HCT116 (cell line): Measurements from ENCODE around the gene ITGA2B. TPM values are rescaled to one million over a fixed set of nuclear protein-coding genes. Genes with fewer than 3 reads are reported as not detected.

Experiments used
- ATAC-seq: fragments of 200-7000 bp; cut with Tn5 transposase; 2 replicates; pipeline ENCODE4 v1.9.1; 2020; ENCODE audit warnings: mild to moderate bottlenecking, moderate library complexity
- BruUV-seq: library from RNA; stranded (reverse); fragments of 400-500 nt; replicated peaks from 2 replicates; lab custom pipeline; 2021; lab: Mats Ljungman, UMichigan
- CTCF ChIA-PET: fragments of 300-600 bp; sonication (Branson Sonifier 250); formaldehyde crosslinking; loops from one replicate; lab custom pipeline; 2021; ENCODE audit warnings: antibody characterized with exemption; lab: Charles Lee
- POLR2A ChIA-PET: fragments of 300-600, 350-600 bp; sonication (Branson Sonifier 250); formaldehyde crosslinking; loops from one replicate; lab custom pipeline; 2021; ENCODE audit warnings: antibody characterized with exemption; lab: Charles Lee
- RAD21 ChIA-PET, 2 experiments: fragments of 300-600 bp; sonication (Branson Sonifier 250); formaldehyde crosslinking; loops; one replicate each; lab custom pipeline; 2023; ENCODE audit warnings: low total read pairs in 2 of 2; ENCODE audit not compliant: uncharacterized antibody in 2 of 2, unreplicated experiment in 2 of 2, low non-redundant PET in 1 of 2; lab: Charles Lee
- DNase-seq: peaks from one replicate; pipeline ENCODE4 v3.0.0-alpha.2; 2010; ENCODE audit warnings: low read depth, low spot score
- H2AFZ ChIP-seq: fragments of 200-600 bp; shearing (Covaris generic), sonication (generic); 2 replicates; pipeline ENCODE4 v1.6.1; 2017; ENCODE audit warnings: low read depth, mixed run types, mixed read lengths, antibody characterized with exemption, low read length; ENCODE audit not compliant: poor library complexity, severe bottlenecking
- H3K27ac ChIP-seq: 2 replicates; pipeline ENCODE4 v1.5.1; 2012; ENCODE audit warnings: low read depth, low read length
- H3K27me3 ChIP-seq: fragments of 200-600 bp; sonication (generic); 2 replicates; pipeline ENCODE4 v1.6.1; 2016; ENCODE audit warnings: mixed run types, low read length, mixed read lengths; ENCODE audit not compliant: insufficient read depth
- H3K36me3 ChIP-seq, 2 experiments: fragments of 200-500 bp in 1 of 2; fragments of 200-600 bp in 1 of 2; sonication (Bioruptor generic) in 1 of 2; sonication (generic) in 1 of 2; 2 replicates each; pipeline versions ENCODE4 v1.5.1 to v1.6.1; 2014 to 2016; ENCODE audit warnings: low read length in 2 of 2, inconsistent platforms in 1 of 2, mixed read lengths in 1 of 2, mixed run types in 1 of 2; ENCODE audit not compliant: insufficient read depth in 2 of 2, control insufficient read depth in 1 of 2
- H3K4me1 ChIP-seq, 2 experiments: fragments of 200-600 bp in 1 of 2; sonication (generic) in 1 of 2; 2 replicates each; pipeline versions ENCODE4 v1.5.1 to v1.6.1; 2012 to 2017; ENCODE audit warnings: low read length in 2 of 2, inconsistent platforms in 1 of 2, mild to moderate bottlenecking in 1 of 2, mixed read lengths in 1 of 2, mixed run types in 1 of 2, moderate library complexity in 1 of 2; ENCODE audit not compliant: insufficient read depth in 2 of 2, control insufficient read depth in 1 of 2
- H3K4me2 ChIP-seq: fragments of 200-600 bp; sonication (generic); 2 replicates; pipeline ENCODE4 v1.6.1; 2017; ENCODE audit warnings: mixed run types, low read length, mixed read lengths
- H3K4me3 ChIP-seq, 2 experiments: fragments of 200-600 bp in 1 of 2; sonication (generic) in 1 of 2; replicated peaks in 1 of 2; 2 replicates each; pipeline ENCODE4 v1.5.1; 2011 to 2016; ENCODE audit warnings: low read length in 2 of 2, control low read depth in 1 of 2, low read depth in 1 of 2, mild to moderate bottlenecking in 1 of 2, mixed read lengths in 1 of 2, mixed run types in 1 of 2
- H3K79me2 ChIP-seq: fragments of 200-600 bp; sonication (generic); 2 replicates; pipeline ENCODE4 v1.6.1; 2017; ENCODE audit warnings: mild to moderate bottlenecking, mixed run types, low read length, moderate library complexity, mixed read lengths; ENCODE audit not compliant: insufficient read depth
- H3K9ac ChIP-seq: fragments of 200-600 bp; sonication (generic); 2 replicates; pipeline ENCODE4 v1.6.1; 2016; ENCODE audit warnings: low read length, mixed read lengths
- H3K9me2 ChIP-seq: fragments of 200-600 bp; sonication (generic), shearing (Covaris generic); 2 replicates; pipeline ENCODE4 v1.6.1; 2017; ENCODE audit warnings: mixed run types, mild to moderate bottlenecking, moderate library complexity; ENCODE audit not compliant: insufficient read depth
- H3K9me3 ChIP-seq, 2 experiments: fragments of 200-500 bp in 1 of 2; fragments of 200-600 bp in 1 of 2; sonication (Bioruptor generic) in 1 of 2; sonication (generic) in 1 of 2; 2 replicates each; pipeline ENCODE4 v1.6.1; 2014 to 2017; ENCODE audit warnings: low read length in 2 of 2, mixed read lengths in 2 of 2, inconsistent platforms in 1 of 2, low read depth in 1 of 2, mild to moderate bottlenecking in 1 of 2, mixed run types in 1 of 2, moderate library complexity in 1 of 2; ENCODE audit not compliant: control insufficient read depth in 1 of 2, insufficient read depth in 1 of 2
- H4K20me1 ChIP-seq: fragments of 200-600 bp; sonication (generic), shearing (Covaris generic); 2 replicates; pipeline ENCODE4 v1.6.1; 2017; ENCODE audit warnings: mixed run types, mild to moderate bottlenecking, moderate library complexity; ENCODE audit not compliant: insufficient read depth
- ATF3 ChIP-seq: IDR thresholded peaks from 2 replicates; pipeline ENCODE4 v1.6.1; 2012
- CBX3 ChIP-seq: IDR thresholded peaks from 2 replicates; pipeline ENCODE4 v1.6.1; 2012; ENCODE audit warnings: low read depth
- ELF1 ChIP-seq: IDR thresholded peaks from 2 replicates; pipeline ENCODE4 v1.6.1; 2012; ENCODE audit warnings: low read depth, borderline replicate concordance
- FOSL1 ChIP-seq: IDR thresholded peaks from 2 replicates; pipeline ENCODE4 v1.6.1; 2012; ENCODE audit warnings: low read depth
- MAX ChIP-seq: IDR thresholded peaks from 2 replicates; pipeline ENCODE4 v1.6.1; 2012
- POLR2A ChIP-seq: IDR thresholded peaks from 2 replicates; pipeline ENCODE4 v1.7.0; 2011; ENCODE audit warnings: borderline replicate concordance; ENCODE audit not compliant: insufficient read depth, insufficient read length; ENCODE audit errors: extremely low read depth
- SRF ChIP-seq: IDR thresholded peaks from 2 replicates; pipeline ENCODE4 v1.6.1; 2012; ENCODE audit warnings: low read depth
- TCF7L2 ChIP-seq: IDR thresholded peaks from 2 replicates; pipeline ENCODE4 v1.7.0; 2011; ENCODE audit warnings: borderline replicate concordance, inconsistent platforms; ENCODE audit not compliant: insufficient read depth, insufficient read length; ENCODE audit errors: extremely low read depth
- ZFX ChIP-seq: fragments of 450-650 bp; IDR thresholded peaks from 2 replicates; pipeline ENCODE4 v1.6.1; 2017
- ZNF274 ChIP-seq: fragments of 200-500 bp; sonication (Bioruptor generic); IDR thresholded peaks from 2 replicates; pipeline ENCODE4 v1.6.1; 2014; ENCODE audit warnings: mild to moderate bottlenecking, low read depth, low read length, inconsistent platforms
- intact Hi-C: fragments of 100-400 bp; cut with micrococcal nuclease; formaldehyde crosslinking; loops from 2 replicates; pipeline ENCODE4 v1.10.0; 2022
- total RNA-seq: library from RNA; stranded (reverse); gene quantifications from one replicate; pipeline ENCODE4 v1.2.1, GENCODE V29; 2021; ENCODE audit not compliant: unreplicated experiment
- TF ChIP-seq, protein P1 (sequence below), 3 experiments: fragments of 200-600 bp in 1 of 3; sonication (generic) in 1 of 3; IDR thresholded peaks in 2 of 3; conservative IDR thresholded peaks in 1 of 3; 2 replicates each; pipeline ENCODE4 v1.5.1; 2012 to 2017; ENCODE audit warnings: low read depth in 2 of 3, low read length in 2 of 3, antibody characterized with exemption in 1 of 3, borderline replicate concordance in 1 of 3, control low read depth in 1 of 3, mild to moderate bottlenecking in 1 of 3, mixed read lengths in 1 of 3, mixed run types in 1 of 3, moderate library complexity in 1 of 3; ENCODE audit not compliant: insufficient read depth in 1 of 3

Gene ITGA2B
- total RNA-seq, 1 experiment from 2014 or later: 7.6 TPM

DNA sequence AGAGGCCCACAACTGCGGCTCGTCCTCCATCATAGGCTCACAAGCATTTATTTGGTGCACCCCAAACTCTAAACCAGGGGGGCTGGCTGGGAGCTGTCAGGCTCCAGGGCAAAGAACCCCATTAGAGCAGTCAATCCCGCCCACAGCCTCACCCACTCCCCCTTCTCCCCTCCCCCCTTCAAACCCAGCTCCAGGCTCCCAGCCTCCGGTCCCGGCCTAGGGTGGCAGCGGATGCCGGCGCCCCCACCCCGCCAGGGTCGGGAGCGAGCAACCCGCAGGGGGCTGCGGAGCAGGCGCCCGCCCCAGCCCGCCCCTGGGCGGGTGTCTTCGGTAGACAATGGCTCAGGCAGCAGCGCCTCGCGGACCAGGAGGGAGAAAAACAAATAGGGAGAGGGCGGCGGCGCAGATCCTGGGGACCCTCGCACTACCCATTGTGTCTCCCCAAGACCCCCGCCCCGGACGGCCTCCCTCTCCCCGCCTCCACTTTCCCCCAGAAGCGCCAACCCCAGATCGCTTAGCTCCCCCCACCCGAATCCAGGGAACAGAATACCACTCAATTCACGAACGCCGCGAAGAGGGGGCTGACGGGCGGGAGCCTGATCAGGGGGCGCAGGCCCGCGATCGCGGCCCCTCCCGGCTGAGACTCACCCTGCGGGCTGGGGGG is 26.4 kb downstream of the ITGA2B start:
- H4K20me1 ChIP-seq: no peaks in the 10 kb centered on the region
- H3K4me1 ChIP-seq: peaks cover 7 to 27% of the 10 kb centered on the region in 2 experiments; a peak in 3 of 4 replicates
- H3K27ac ChIP-seq: peak overlapping the region; percentile 72; the same call in 1 of the 2 replicates
- ATAC-seq (peak; percentile 46), DNase-seq (no peak)
- TF ChIP-seq, protein P1, sequence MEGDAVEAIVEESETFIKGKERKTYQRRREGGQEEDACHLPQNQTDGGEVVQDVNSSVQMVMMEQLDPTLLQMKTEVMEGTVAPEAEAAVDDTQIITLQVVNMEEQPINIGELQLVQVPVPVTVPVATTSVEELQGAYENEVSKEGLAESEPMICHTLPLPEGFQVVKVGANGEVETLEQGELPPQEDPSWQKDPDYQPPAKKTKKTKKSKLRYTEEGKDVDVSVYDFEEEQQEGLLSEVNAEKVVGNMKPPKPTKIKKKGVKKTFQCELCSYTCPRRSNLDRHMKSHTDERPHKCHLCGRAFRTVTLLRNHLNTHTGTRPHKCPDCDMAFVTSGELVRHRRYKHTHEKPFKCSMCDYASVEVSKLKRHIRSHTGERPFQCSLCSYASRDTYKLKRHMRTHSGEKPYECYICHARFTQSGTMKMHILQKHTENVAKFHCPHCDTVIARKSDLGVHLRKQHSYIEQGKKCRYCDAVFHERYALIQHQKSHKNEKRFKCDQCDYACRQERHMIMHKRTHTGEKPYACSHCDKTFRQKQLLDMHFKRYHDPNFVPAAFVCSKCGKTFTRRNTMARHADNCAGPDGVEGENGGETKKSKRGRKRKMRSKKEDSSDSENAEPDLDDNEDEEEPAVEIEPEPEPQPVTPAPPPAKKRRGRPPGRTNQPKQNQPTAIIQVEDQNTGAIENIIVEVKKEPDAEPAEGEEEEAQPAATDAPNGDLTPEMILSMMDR (IDR thresholded peaks at IDR 0.05 in 2 of 3, conservative IDR thresholded peaks at IDR 0.05 in 1 of 3; ENCODE audit: borderline replicate concordance in 1 of 3, insufficient read depth in 1 of 3, low read depth in 2 of 3, low read length in 2 of 3): 0 out of 6 replicates have a peak, but pooled peaks of 1 of the 3 experiments have one; percentile 2
- TF ChIP-seq ZNF274: no peak
- H3K4me3 ChIP-seq: peak overlapping the region; percentile 60 to 75
- peak overlapping the region; percentile 74 for H3K9ac ChIP-seq
- POLR2A ChIA-PET: interaction anchor here (0.6 to 1.0 kb wide), 2 partner anchors 22 to 163 kb away, joined by 3 read pairs; partner anchors contain the start of gene ATXN7L3
- H3K27me3 ChIP-seq: no peaks in the 10 kb centered on the region
- RAD21 ChIA-PET: no interaction called here
- intact Hi-C loops: loop anchor here (10.0 kb wide), 1 partner anchor 458 kb away; the partner anchor contains the start of gene MPP2
- no peaks in the 10 kb centered on the region for H3K9me2 ChIP-seq
- peak overlapping the region; percentile 93 for H3K4me2 ChIP-seq
- CTCF ChIA-PET: interaction anchor here (0.7 to 2.1 kb wide), 15 partner anchors 9 to 425 kb away, joined by 3 to 12 read pairs (median 5); partner anchors contain the start of genes GRN and HROB
- no TSS peak for BruUV-seq
- H2AFZ ChIP-seq: peak overlapping the region; percentile 9
- H3K79me2 ChIP-seq: no peaks in the 10 kb centered on the region
- H3K36me3 ChIP-seq: no peaks in the 10 kb centered on the region
- no peaks in the 10 kb centered on the region for H3K9me3 ChIP-seq

DNA sequence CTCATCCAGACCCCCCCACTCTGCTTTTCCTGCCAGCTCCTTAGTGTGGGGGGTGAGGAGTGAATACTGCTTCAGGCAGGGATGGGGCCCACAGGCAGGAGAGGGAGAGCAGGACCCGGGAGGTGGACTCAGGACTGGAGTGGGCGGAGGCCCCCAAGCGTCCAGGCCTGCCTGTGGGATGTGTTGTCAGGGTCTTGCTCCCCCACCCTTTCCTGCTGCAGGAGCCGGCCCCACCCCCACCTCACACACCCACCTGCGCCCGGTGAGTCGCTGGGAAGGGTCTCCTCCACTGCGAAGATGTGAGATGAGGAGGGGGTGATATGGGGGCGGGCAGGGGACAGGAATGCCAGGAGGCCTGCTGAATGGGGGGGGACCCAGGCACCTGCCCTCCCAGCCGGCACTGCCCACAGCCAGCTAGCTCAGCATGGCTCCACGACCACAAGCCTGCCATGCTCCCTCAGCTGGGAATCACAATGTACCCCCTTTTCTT is 26.9 kb downstream of the ITGA2B start:
- ATAC-seq: peak; percentile 9; the same call in 1 of the 2 replicates
- intact Hi-C loops: loop anchor here (10.0 kb wide), 1 partner anchor 458 kb away; the partner anchor contains the start of gene MPP2
- Histone ChIP-seq H2AFZ (no peak overlapping the region), H3K27me3 (no peaks in the 10 kb centered on the region), H3K9ac (peak overlapping the region; percentile 74)
- ChIA-PET CTCF (interaction anchor here (1.0 to 2.1 kb wide), 9 partner anchors 14 to 424 kb away, joined by 3 to 12 read pairs (median 6); partner anchors contain the start of genes GRN and HROB), POLR2A (no interaction called here)
- BruUV-seq: no TSS peak
- TF ChIP-seq FOSL1: no peak
- TF ChIP-seq POLR2A: no peak
- TF ChIP-seq ZFX: no peak
- no peak for TF ChIP-seq ELF1
- no peak for TF ChIP-seq CBX3
- no peak for TF ChIP-seq MAX
- no peak for TF ChIP-seq TCF7L2
- no peak for TF ChIP-seq SRF
- TF ChIP-seq ATF3: no peak
- TF ChIP-seq, all 23 proteins: peak for 0
- peak overlapping the region; percentile 60 to 75 for H3K4me3 ChIP-seq
- H3K36me3 ChIP-seq: no peaks in the 10 kb centered on the region
- DNase-seq: no peak
- no peaks in the 10 kb centered on the region for H4K20me1 ChIP-seq
- RAD21 ChIA-PET: no interaction called here
- H3K4me2 ChIP-seq: peak overlapping the region; percentile 93
- H3K4me1 ChIP-seq: peaks cover 7 to 27% of the 10 kb centered on the region in 2 experiments; a peak in 3 of 4 replicates
- no peaks in the 10 kb centered on the region for H3K9me3 ChIP-seq
- H3K27ac ChIP-seq: no peak overlapping the region
- H3K79me2 ChIP-seq: no peaks in the 10 kb centered on the region
- H3K9me2 ChIP-seq: no peaks in the 10 kb centered on the region
